Dermis microvascular lymphatic vessel endothelial cell (primary cell): ENCODE measurements around the gene SEC16A. TPM values are rescaled to one million over a fixed set of nuclear protein-coding genes. Genes with fewer than 3 reads are reported as not detected.
"Not testable (repeated sequence)": the region's sequence is repeated elsewhere in the genome, so short reads cannot be mapped to it uniquely, and the experiment has no call there.

ENCODE experiments used
- DNase-seq, 2 donors: peaks; one replicate each; pipeline versions ENCODE4 v3.0.0 to v3.0.0-alpha.2; 2010; ENCODE audit warnings: low read depth in 2 of 2
- total RNA-seq: library from RNA; depleted of rRNA; stranded (reverse); fragments of >200 nt; gene quantifications from 2 replicates; pipeline ENCODE4 v1.2.1, GENCODE V29; 2014

Gene SEC16A
- total RNA-seq, 1 donor from 2014 or later, result 12.1 TPM

GRCh38 chr9:136424750-136425362, 58.0 kb downstream of the SEC16A start:
- no peak for DNase-seq

- DNase-seq, result no peak
Measured at GRCh38 chr9:136423432-136424146, 59.3 kb downstream of the SEC16A start.

DNA sequence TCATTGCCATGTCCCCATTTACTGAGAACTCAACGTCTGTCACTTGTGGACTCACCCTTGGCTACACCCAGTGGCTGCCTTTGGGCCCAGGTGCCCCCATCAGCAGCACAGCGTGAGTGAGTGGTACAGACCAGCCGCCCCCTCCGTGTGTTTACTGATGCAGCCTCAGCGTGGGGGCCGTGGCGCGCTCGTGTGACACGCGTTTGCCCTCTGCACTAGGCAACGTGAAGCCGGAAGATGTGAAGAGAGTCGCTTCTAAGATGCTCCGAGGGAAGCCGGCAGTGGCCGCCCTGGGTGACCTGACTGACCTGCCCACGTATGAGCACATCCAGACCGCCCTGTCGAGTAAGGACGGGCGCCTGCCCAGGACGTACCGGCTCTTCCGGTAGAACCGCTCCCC, 60.0 kb downstream of the SEC16A start:
- no peak for DNase-seq

DNA sequence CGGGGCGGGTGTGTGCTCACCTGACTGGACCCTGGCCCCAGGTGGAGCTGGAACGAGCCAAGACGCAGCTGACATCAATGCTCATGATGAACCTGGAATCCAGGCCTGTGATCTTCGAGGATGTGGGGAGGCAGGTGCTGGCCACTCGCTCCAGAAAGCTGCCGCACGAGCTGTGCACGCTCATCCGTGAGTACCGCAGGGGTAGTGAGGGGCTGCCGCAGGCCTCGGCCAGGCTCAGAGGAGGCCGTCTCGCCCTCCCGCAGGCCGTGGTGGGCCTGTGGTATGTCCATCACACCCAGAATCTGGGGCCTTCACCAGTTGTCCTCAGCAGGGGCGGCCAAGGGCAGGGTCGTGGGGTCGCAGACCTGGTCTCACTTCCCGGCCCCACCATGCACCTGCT, 61.0 kb downstream of the SEC16A start:
- DNase-seq, result no peak

- DNase-seq, result no peak
Measured at GRCh38 chr9:136419092-136419420, 63.8 kb downstream of the SEC16A start.

DNA sequence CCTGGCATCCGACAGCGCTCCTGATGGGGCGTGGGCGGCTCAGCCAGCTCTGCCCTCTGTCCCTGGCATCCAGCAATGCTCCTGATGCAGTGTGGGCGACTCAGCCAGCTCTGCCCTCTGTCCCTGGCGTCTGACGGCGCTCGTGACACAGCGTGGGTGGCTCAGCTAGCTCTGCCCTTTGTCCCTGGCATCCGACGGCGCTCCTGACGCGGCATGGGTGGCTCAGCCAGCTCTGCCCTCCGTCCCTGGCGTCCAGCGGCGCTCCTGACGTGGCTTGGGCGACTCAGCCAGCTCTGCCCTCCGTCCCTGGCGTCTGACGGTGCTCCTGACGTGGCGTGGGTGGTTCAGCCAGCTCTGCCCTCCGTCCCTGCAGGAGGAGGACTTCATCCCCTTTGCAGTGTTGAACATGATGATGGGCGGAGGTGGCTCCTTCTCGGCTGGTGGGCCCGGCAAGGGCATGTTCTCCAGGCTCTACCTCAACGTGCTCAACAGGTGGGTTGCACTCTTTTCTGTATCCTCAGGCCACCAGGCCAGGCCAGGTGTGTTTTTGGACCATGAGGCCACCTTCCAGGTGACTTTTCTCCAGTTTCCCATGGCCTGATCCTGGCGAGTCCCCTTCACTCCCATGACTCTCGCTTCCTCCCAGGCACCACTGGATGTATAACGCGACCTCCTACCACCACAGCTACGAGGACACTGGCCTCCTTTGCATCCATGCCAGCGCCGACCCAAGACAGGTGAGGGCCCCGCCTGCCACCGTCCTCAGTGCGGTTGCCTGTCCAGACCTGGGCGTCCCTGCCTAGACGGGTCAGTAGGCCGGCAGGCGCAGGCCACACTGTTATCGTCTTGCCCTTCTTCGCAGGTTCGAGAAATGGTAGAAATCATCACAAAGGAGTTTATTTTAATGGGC, 64.4 kb downstream of the SEC16A start:
- DNase-seq, result no peak

- no peak for DNase-seq
Measured at GRCh38 chr9:136416914-136417313, 65.9 kb downstream of the SEC16A start.

- no peak for DNase-seq
Measured at GRCh38 chr9:136416427-136416826, 66.4 kb downstream of the SEC16A start.

- DNase-seq, result no peak
Measured at GRCh38 chr9:136412962-136413361, 69.9 kb downstream of the SEC16A start.

GRCh38 chr9:136411378-136411777, 71.5 kb downstream of the SEC16A start:
- DNase-seq, result no peak

- peak; percentile 70 to 91 for DNase-seq
Measured at GRCh38 chr9:136410500-136411287, 72.1 kb downstream of the SEC16A start, which contains the start of the genes ENTR1 and PMPCA. TSS of gene ENTR1 (minus strand) at chr9:136410614. CDS start at chr9:136410397, 217 bp downstream. TSS of gene PMPCA (plus strand) at chr9:136410658. CDS start at chr9:136410669, 11 bp downstream.

- peak in 1 of 2 donors; percentile 48 for DNase-seq
Measured at GRCh38 chr9:136409557-136410455, 73.0 kb downstream of the SEC16A start.

- no peak for DNase-seq
Measured at GRCh38 chr9:136407911-136408310, 74.9 kb downstream of the SEC16A start.

- not testable (repeated sequence) for DNase-seq
Measured at GRCh38 chr9:136407061-136407460, 75.8 kb downstream of the SEC16A start.

GRCh38 chr9:136405904-136406303, 76.9 kb downstream of the SEC16A start:
- not testable (repeated sequence) for DNase-seq

- DNase-seq, result no peak
Measured at GRCh38 chr9:136405481-136405880, 77.4 kb downstream of the SEC16A start.

DNA sequence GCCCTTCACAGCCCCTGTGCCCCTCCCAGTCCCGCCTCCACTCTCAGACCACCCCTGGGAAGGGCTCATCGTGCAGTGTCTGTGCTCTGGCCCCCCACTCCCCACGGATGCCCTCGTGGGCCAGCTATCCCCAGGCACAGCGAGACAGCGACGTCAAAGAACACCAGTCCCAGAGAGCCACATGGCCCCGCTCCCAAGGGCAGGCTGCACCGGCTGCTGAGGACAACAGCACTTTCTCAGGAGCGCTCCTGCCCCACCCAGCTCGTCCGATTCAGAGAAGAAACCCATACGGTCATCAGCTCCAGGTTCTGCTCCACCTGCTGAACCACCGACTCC, 78.1 kb downstream of the SEC16A start:
- DNase-seq, result no peak

DNA sequence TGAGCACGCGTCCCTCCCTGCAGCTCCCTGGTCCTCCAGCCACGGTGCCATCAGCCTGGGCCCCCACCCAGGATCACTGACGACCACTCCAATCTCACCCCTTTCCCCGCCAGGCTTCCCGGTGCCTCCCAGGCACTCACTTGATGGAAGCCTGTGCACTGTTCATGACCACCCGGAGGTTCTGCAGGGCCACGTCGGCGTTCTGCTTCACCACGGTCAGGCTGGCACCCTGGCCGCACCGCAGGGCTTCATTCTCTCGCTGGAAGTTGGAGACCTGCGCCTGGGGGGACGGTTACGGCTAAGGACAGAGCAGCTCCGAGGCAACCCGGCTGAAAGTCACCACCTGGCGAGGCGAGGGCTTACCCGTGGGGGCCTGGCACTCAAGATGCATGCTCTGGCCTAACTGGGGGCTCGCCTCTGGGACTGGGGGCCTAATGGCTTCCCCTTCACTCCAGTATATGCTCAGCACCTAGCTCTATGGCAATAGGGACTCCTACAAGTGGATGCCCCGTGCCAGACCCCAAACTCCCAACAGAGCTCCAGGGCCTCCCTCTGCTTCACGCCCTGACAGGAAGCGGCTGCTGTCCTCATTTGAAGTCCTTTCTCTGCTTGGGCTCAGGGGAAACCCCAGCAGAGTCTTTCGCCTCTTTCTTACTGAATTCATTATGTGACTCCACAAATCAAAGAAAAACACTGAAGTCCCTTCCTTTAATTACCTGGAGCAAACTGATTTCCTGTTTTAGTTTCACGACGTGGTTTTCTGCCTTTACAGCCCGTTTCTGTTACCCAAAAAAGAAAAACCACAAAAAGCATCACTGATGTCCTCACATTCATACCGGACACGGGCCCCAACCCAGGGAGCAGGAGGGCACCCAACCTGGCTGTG, 78.7 kb downstream of the SEC16A start:
- no peak for DNase-seq

DNA sequence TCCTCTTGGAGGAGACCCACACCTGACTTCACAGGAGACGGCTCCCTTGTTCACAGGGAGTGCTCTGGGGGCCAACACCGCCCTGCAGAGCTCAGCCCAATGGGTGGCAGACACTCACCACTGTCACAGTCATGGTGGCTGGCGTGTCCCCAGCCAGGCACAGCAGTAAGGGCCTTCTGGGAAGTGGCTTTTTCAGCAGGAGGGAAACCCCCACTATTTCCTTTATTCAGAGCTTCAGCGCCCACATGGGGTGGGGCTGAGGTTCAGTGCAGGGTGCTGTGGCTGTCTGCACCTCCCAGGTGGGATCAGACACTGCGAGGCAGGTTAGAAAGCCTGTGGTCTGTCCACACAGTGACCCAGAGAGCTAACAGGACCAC, 79.3 kb downstream of the SEC16A start:
- DNase-seq, result no peak
